Thyroid gland (tissue), 4 donors: ENCODE data around the gene CRIM1.

Experiments
- POLR2A ChIP-seq, 2 donors: fragments of 450-650 bp; IDR thresholded peaks; one replicate each; pipeline ENCODE4 v1.6.1; 2017; ENCODE audit warnings: antibody characterized with exemption in 2 of 2, mild to moderate bottlenecking in 2 of 2, moderate library complexity in 1 of 2
- TF ChIP-seq, protein P1 (sequence below), 6 experiments: fragments of 200-600 bp in 3 of 6; fragments of 450-650 bp in 3 of 6; sonication (generic) in 3 of 6; IDR thresholded peaks; one replicate each; pipeline ENCODE4 v1.5.1; 2016 to 2019; ENCODE audit warnings: antibody characterized with exemption in 6 of 6, mild to moderate bottlenecking in 2 of 6, inconsistent platforms in 1 of 6, moderate library complexity in 1 of 6

DNA sequence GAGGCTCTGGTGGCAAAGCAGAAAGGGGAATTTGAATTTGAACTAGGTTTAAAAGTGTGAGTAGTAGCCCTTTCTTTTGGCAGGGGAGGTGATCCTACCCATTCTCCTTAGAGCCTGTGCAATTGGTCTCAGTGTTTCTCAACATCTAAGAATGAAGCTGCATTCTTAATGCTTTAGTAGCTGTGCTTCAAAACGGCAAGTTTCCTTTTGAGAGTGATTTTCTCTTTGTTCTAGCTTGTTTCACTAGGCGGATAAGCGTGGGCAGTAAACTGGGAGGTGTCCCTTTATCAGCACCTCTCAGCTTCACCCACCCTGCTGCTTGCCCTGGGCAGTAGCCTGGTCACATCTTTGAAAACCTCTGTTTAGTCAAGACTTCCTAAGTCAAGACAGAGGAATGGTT is 6.7 kb downstream of the CRIM1 start:
- TF ChIP-seq, protein P1, sequence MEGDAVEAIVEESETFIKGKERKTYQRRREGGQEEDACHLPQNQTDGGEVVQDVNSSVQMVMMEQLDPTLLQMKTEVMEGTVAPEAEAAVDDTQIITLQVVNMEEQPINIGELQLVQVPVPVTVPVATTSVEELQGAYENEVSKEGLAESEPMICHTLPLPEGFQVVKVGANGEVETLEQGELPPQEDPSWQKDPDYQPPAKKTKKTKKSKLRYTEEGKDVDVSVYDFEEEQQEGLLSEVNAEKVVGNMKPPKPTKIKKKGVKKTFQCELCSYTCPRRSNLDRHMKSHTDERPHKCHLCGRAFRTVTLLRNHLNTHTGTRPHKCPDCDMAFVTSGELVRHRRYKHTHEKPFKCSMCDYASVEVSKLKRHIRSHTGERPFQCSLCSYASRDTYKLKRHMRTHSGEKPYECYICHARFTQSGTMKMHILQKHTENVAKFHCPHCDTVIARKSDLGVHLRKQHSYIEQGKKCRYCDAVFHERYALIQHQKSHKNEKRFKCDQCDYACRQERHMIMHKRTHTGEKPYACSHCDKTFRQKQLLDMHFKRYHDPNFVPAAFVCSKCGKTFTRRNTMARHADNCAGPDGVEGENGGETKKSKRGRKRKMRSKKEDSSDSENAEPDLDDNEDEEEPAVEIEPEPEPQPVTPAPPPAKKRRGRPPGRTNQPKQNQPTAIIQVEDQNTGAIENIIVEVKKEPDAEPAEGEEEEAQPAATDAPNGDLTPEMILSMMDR (IDR thresholded peaks at IDR 0.05), result no peak
- TF ChIP-seq POLR2A (IDR thresholded peaks at IDR 0.05), result no peak
